Heart left ventricle (tissue), 16 donors: ENCODE data around the gene RPAP2. TPM values are rescaled to one million over a fixed set of nuclear protein-coding genes. Genes with fewer than 3 reads are reported as not detected.
"Not testable (repeated sequence)": the region's sequence is repeated elsewhere in the genome, so short reads cannot be mapped to it uniquely, and the experiment has no call there.

Experiments
- ATAC-seq, 4 donors: fragments of 200-7000 bp; cut with Tn5 transposase; one replicate each; pipeline ENCODE4 v1.9.1; 2020 to 2022; ENCODE audit warnings: moderate library complexity in 4 of 4, mild to moderate bottlenecking in 3 of 4, moderate number of reproducible peaks in 1 of 4
- DNase-seq, 5 donors: peaks; one replicate each; pipeline ENCODE4 v3.0.0-alpha.2; 2020
- H3K27ac ChIP-seq, 12 donors: fragments of 200-600 bp; sonication (generic) in 4 of 12; one replicate each; pipeline versions ENCODE4 v1.5.0 to v1.8.0; 2016 to 2022; ENCODE audit warnings: mild to moderate bottlenecking in 2 of 12
- H3K27me3 ChIP-seq, 9 donors: fragments of 200-600 bp; sonication (generic) in 2 of 9; one replicate each; pipeline versions ENCODE4 v1.5.1 to v1.8.0; 2016 to 2022; ENCODE audit warnings: mild to moderate bottlenecking in 3 of 9
- H3K36me3 ChIP-seq, 9 donors: fragments of 200-600 bp; sonication (generic) in 2 of 9; one replicate each; pipeline versions ENCODE4 v1.5.0 to v1.8.0; 2018 to 2022; ENCODE audit warnings: mild to moderate bottlenecking in 2 of 9
- H3K4me1 ChIP-seq, 12 donors: fragments of 200-600 bp; sonication (generic) in 4 of 12; one replicate each; pipeline versions ENCODE4 v1.5.0 to v1.8.0; 2016 to 2022; ENCODE audit warnings: mild to moderate bottlenecking in 3 of 12
- H3K4me3 ChIP-seq, 12 donors: fragments of 200-600 bp; sonication (generic) in 4 of 12; one replicate each; pipeline versions ENCODE4 v1.5.0 to v1.8.0; 2017 to 2022; ENCODE audit warnings: mild to moderate bottlenecking in 9 of 12, moderate library complexity in 4 of 12
- H3K9me3 ChIP-seq, 12 donors: fragments of 200-600 bp; sonication (generic) in 4 of 12; one replicate each; pipeline versions ENCODE4 v1.5.0 to v1.8.0; 2016 to 2022; ENCODE audit warnings: mild to moderate bottlenecking in 1 of 12
- CTCF ChIP-seq, 12 donors: fragments of 200-600 bp; sonication (generic) in 4 of 12; IDR thresholded peaks; one replicate each; pipeline versions ENCODE4 v1.5.0 to v1.8.0; 2018 to 2022; ENCODE audit warnings: antibody characterized with exemption in 12 of 12, mild to moderate bottlenecking in 5 of 12
- POLR2A ChIP-seq, 2 donors: fragments of 450-650 bp; IDR thresholded peaks; one replicate each; pipeline ENCODE4 v1.6.1; 2017; ENCODE audit warnings: antibody characterized with exemption in 2 of 2, mild to moderate bottlenecking in 2 of 2, moderate library complexity in 2 of 2
- WGBS, 4 donors: extraction: QIAGEN DNeasy Blood & Tissue Kit in 2 of 4; methylation state at CpG; one replicate each; pipeline versions ENCODE4 v1.1.5 to v1.1.7; 2013 to 2018; 5-methylcytosine and 5-hydroxymethylcytosine counted together
- intact Hi-C, 10 donors: fragments of 100-400 bp; cut with DNase I; formaldehyde crosslinking; loops; one replicate each; pipeline versions ENCODE4 v1.11.1 to v1.14.2; 2022
- polyA plus RNA-seq, 2 donors: library from polyadenylated mRNA; stranded (reverse); fragments of 200-250 nt; gene quantifications; one replicate each; pipeline ENCODE4 v1.2.3, GENCODE V29; 2013
- total RNA-seq, 9 donors: library from RNA; depleted of rRNA in 2 of 9; stranded (reverse); fragments of >200 nt in 2 of 9; fragmentation: NEBNext Ultra II Directional in 3 of 9; extraction: Animal tissue kit (Norgen Biotek cat#: 25700) in 3 of 9; gene quantifications; one replicate each; pipeline versions ENCODE4 v1.1.0 to v1.2.4, GENCODE V29; 2016 to 2023
- donor health status: ischemic (EF 13 %, LVEDD 7.1; RV severe dilation, severe dysfunction).
- donor health status: healthy with polysubstance abuse.
- donor health status: DM: no; HTN: yes; CAD: no.
- donor health status: DM: no; HTN: no; CAD: no.
- donor health status: ischemic (EF 25% LVEDD 6.9; RV normal size, moderate dysfunction).
- donor health status: ischemic (EF 25% LVEDD 5.7; RV mildly dilated, moderate dysfunction).
- donor health status: healthy.
- donor health status: DM: yes; HTN: yes; CAD: no.
- donor health status: ischemic (EF 35%, LVEDD 5.7; RV mildly dilated, moderate dysfunction).
- donor health status: nonischemic (EF 11% LVEDD 7.7; RV severe dilation, severe dysfunction).
- donor health status: DM: yes; HTN: yes; CAD: no.
- donor health status: PGD.
- donor health status: ischemic (EF 29% LVEDD 5.4; RV normal size, mild dysfunction).
- donor health status: nonischemic (EF 23%, LVEDD 6.1; RV moderate dilation, normal function).

RPAP2 gene
- total and polyA plus RNA-seq, 11 donors = 6.7 to 27.7 (median 23.2) TPM

- no peak for DNase-seq
- WGBS, 4 donors = 93 to 96% (median 94%) methylated on average over 3 of the region's 3 CpGs
- Histone ChIP-seq H3K27ac (no peak overlapping the region), H3K4me3 (no peak overlapping the region), H3K4me1 (no peaks in the 10 kb centered on the region), H3K9me3 (no peaks in the 10 kb centered on the region), H3K36me3 (peaks cover 0 to 24% (median 10%) of the 10 kb centered on the region in 9 donors), H3K27me3 (no peaks in the 10 kb centered on the region)
- no peak for ATAC-seq
- TF ChIP-seq POLR2A (IDR thresholded peaks at IDR 0.05) = no peak
- TF ChIP-seq CTCF (IDR thresholded peaks at IDR 0.05) = no peak
- intact Hi-C loops = no loop called here
Measured at GRCh38 chr1:92367496-92367895, 68.6 kb downstream of the RPAP2 start.

DNA sequence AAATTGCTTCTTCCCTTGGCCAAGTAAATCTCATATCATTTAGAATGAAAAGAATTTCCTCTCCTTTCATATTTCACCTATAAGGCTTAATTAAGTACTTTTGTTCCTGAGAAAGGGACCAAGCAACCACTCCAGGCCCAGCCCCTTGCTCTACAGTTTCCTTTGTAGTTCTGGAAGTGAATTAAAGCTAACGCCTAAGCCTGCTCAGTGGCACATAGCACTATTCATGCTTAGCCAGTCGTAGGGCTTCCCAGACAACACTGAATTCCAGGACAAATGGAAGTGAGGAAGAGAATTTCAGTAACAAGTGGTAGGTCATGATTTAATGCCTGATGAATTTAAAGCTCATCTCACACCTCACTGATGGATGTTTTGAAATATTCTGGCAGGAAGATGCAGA lies 73.3 kb downstream of the RPAP2 start:
- DNase-seq = no peak
- ATAC-seq = no peak
- H3K4me3 ChIP-seq = no peak overlapping the region
- TF ChIP-seq CTCF (IDR thresholded peaks at IDR 0.05) (no peak), POLR2A (IDR thresholded peaks at IDR 0.05) (no peak)
- WGBS, 4 donors = 83 to 85% (median 84%) methylated on average over 2 of the region's 2 CpGs
- intact Hi-C loops = no loop called here
- H3K36me3 ChIP-seq = peaks cover 0 to 22% (median 10%) of the 10 kb centered on the region in 9 donors
- no peaks in the 10 kb centered on the region for H3K27me3 ChIP-seq
- no peaks in the 10 kb centered on the region for H3K9me3 ChIP-seq
- no peak overlapping the region for H3K27ac ChIP-seq
- peaks cover 0 to 3% (median 0%) of the 10 kb centered on the region in 12 donors for H3K4me1 ChIP-seq

DNA sequence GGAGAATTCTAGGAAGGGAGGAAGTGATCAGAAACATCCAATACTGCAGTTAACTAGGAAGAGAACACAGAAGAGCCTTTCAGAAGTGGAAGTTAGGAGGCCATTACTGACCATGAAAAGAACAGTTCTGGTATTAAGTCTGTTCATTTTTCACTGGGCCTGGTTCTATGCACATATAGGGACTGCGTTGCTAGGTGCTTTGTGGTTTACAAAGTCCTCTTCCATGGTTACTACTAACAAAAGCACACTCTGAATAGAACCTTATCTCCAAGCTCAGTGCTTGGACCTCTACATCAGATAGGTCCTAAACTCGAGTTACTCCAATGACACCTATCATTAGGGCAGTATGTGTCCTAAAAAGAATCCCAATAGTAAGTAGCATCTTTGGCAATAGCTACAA lies 75.4 kb downstream of the RPAP2 start:
- intact Hi-C loops = no loop called here
- DNase-seq = no peak
- WGBS, 4 donors = 69 to 76% (median 73%) methylated on average over 2 of the region's 2 CpGs
- H3K4me3 ChIP-seq = no peak overlapping the region
- ATAC-seq = no peak
- TF ChIP-seq CTCF (IDR thresholded peaks at IDR 0.05) (no peak), POLR2A (IDR thresholded peaks at IDR 0.05) (no peak)
- no peak overlapping the region for H3K27ac ChIP-seq
- no peaks in the 10 kb centered on the region for H3K27me3 ChIP-seq
- H3K36me3 ChIP-seq = peaks cover 0 to 18% (median 6%) of the 10 kb centered on the region in 9 donors
- no peaks in the 10 kb centered on the region for H3K9me3 ChIP-seq
- H3K4me1 ChIP-seq = peaks cover 0 to 3% (median 0%) of the 10 kb centered on the region in 12 donors

DNA sequence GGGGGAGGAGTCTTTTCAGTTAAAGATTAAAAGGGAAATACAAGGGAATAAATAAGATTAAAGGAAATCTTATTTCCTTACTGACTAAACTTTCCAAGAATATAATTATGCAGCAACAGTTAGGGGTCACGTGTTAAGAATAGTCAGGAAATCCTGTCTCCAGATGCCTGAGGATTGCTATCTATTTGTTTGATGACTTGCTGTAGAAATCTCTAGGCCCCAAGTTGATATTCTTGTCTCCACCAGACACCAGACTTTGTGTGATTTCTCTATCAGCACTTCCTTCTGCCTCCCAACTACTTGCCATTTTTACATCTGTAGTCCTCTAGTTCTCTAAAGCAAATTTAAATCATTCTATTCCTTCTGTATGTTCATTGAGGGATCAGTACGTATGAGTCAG lies 77.5 kb downstream of the RPAP2 start:
- Histone ChIP-seq H3K4me1 (peaks cover 0 to 3% (median 0%) of the 10 kb centered on the region in 12 donors), H3K27me3 (no peaks in the 10 kb centered on the region), H3K9me3 (peaks cover 0 to 3% (median 0%) of the 10 kb centered on the region in 12 donors), H3K4me3 (no peak overlapping the region), H3K36me3 (peaks cover 0 to 15% (median 0%) of the 10 kb centered on the region in 9 donors), H3K27ac (no peak overlapping the region)
- intact Hi-C loops = no loop called here
- WGBS, 4 donors = 65 to 75% (median 72%) methylated on average over 2 of the region's 2 CpGs
- no peak for DNase-seq
- no peak for TF ChIP-seq CTCF (IDR thresholded peaks at IDR 0.05)
- no peak for TF ChIP-seq POLR2A (IDR thresholded peaks at IDR 0.05)
- ATAC-seq = no peak

DNA sequence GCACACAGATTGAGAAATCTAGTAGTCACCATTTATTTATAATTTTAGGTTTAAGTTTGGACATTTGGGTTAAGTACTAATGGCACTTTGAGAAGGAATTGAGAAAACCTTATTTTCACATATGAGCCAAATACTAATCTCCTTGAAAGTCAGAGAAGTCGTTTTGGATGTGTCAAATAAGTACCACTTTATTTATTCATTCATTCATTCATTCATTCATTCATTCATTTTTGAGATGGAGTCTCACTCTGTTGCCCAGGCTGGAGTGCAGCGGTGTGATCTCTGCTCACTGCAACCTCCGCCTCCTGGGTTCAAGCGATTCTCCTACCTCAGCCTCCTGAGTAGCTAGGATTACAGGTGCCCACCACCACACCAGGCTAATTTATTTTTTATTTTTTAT lies 79.1 kb downstream of the RPAP2 start:
- ATAC-seq, H3K4me1 ChIP-seq, DNase-seq, H3K9me3 ChIP-seq, H3K4me3 ChIP-seq, H3K27me3 ChIP-seq, H3K27ac ChIP-seq, intact Hi-C loops: not testable (repeated sequence)
- WGBS, 4 donors = 97 to 98% (median 97%) methylated on average over 4 of the region's 4 CpGs
- peaks cover 0 to 17% (median 0%) of the 10 kb centered on the region in 9 donors for H3K36me3 ChIP-seq
